Measurements from ENCODE around the gene MICA. TPM values are rescaled to one million over a fixed set of nuclear protein-coding genes. Genes with fewer than 3 reads are reported as not detected.
"Not testable (repeated sequence)": the region's sequence is repeated elsewhere in the genome, so short reads cannot be mapped to it uniquely, and the experiment has no call there.

Gene MICA
- total RNA-seq, 2 donors from 2014 or later = 16.5 to 20.5 TPM

DNA sequence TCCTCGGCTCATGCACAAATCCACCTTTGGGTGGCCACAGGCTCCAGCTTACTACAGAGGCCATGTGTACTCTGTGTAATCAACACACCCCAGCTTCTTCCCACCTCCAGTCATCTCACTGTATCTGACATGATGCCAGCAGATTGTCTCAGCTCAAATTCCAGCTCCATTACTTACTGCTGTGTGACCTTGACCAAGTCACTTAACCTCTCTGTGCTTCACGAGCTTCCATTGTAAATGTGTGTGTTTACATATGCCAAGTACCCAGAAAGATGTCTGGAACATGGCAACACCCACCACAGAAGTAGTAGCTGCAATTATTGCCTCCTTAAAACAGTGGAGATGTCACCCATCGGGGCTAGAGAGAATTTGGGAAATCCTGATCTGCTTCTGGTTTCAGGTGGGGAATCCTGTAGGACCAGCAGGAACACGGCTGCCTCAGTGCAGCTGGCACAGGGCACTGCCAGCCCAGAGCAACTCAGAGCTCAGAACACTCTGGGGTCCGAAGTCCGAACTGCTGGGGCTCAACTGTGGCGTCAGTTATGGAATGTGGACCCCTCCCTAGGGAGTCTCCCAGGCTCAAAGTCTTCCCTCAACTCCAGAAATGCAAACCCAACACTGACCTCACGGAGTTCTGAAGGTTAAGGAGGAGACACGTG is 25.2 kb upstream of the MICA start:
- no peak for DNase-seq (ENCODE audit: low spot score)
- intact Hi-C loops (cut with DNase I) = no loop called here

DNA sequence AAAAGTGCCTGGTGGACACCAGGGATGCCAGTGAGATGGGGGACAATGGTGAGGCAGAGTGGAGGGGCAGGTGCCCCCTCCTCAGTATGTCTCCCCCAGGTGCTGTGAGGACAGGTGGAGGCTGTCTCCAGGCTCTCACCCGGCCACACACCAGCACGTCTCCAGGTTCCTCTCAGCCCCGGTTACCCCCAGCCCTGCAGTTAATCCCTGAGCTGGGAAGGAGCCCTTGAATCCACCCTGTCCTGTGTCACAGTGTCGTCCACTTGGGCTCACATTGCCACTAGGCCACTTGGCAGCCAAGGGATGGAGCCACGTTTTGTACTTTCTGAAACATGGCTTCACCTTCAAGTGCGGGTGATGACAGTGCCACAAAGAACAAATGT is 24.7 kb upstream of the MICA start:
- intact Hi-C loops (cut with DNase I) = no loop called here
- DNase-seq (ENCODE audit: low spot score) = no peak

DNA sequence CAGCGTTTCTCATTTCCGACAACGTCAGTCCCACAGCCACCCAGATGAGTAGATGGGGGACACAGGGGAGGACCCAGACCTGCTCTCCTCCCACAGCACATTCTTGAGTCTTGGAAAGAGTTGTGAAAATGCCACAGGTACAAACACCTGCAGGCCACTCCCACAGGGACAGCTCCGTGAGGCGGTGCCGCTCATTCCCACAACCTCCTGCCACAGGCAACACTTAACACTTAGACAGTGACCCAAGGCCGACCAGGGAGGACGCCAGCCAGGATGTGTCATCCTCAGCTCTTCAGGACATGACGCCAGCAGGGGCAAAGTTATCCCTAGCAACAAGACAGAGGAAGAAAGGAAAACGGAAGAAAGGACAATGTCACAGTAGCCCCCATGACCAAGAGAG is 23.5 kb upstream of the MICA start:
- intact Hi-C loops (cut with DNase I) = no loop called here
- DNase-seq (ENCODE audit: low spot score) = no peak

DNA sequence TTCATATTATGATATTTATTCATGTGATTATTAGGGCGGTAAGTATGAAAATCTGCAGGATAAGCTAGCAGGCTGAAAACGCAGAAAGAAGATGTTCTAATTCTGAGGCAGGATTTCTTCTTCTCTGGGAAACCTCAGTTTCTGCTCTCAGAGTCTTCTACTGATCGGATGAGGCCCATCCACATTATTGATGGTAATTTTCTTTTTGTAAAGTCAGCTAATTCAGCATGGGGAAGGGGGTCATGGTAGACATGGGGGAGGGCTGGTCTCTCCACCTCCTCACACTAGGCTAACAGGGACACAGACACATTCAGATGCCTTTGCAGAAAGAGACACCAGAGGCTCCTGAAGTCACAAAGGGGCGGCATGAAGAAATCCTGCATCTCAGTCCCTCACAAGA is 21.7 kb upstream of the MICA start:
- intact Hi-C loops (cut with DNase I) = no loop called here
- no peak for DNase-seq (ENCODE audit: low spot score)

DNA sequence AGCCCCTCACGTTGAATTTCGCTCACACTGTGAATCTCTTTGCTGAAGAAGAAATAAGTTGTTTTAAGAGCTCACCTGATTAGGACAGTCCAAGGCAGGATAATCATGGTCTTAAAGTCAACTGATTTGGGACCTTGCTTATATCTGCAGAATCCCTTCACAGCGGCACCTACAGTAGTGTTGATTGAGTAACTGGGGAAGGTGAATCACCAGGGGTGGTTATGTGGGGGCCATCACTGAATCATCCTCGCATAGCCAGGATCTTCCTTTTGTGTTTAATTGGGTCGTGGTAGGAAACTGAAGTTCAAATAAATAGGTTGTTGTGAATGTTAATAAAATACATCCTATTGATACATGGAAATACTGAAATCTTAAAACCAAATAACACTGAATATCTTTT is 20.2 kb upstream of the MICA start:
- intact Hi-C loops (cut with DNase I) = no loop called here
- DNase-seq (ENCODE audit: low spot score) = no peak

DNA sequence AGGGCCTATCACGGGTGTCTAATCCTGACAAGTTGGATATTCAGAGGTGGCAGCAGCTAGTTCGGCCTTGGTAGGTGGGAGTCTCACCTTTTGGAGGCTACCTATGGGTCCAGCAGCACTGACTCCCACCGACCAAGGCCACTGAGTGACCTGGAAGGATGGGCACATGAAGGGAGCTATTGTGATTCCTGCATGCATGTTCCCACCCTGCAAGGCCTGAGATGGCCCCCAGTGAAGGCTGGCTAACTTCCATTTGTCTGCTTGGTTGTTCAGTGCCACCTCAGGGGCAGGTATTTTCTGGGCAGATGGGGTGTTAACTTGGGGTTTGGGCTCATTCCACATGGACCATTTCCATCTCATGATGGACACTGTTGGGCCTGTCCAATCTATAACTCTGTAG is 18.4 kb upstream of the MICA start:
- intact Hi-C loops (cut with DNase I) = no loop called here
- DNase-seq (ENCODE audit: low spot score) = no peak

DNA sequence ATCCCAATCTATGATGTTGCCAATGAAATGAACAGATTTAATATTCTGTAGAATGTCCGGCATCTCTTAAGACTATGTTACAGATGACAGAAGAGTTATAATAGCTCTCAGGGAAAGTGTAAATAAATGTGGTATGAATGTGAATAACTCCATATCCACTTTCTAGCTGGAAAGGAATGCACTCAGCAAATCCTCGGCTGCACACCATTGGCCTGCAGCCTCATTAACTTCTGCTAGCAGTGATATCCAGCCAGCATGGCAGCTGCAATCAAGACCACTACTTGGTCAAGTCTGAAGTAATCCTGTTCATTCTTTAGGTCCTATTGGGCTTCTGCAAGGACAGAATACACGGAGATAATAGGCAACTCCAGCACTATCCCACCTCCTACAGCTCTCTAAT is 17.3 kb upstream of the MICA start:
- intact Hi-C loops (cut with DNase I) = no loop called here
- DNase-seq (ENCODE audit: low spot score) = no peak

DNA sequence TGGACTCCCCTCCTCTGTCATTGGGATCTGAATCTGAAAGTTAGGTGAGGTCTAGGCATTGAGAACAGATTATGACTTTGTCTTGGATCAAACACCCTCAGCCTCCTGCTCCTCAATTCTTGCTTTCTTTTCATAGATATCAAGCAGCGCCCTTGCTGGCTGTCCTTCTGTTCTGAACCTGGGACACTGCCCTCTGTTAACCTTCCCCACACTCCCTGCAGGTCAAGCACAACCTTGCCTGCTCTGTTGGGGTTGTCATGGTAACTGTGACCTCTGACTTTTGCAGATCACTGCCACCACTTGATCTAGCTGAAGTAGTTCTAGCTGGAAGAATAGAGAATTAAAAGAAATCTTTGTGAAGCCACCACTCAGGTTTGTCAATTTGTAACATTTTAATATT is 16.4 kb upstream of the MICA start:
- intact Hi-C loops (cut with DNase I) = no loop called here
- DNase-seq (ENCODE audit: low spot score) = no peak

DNA sequence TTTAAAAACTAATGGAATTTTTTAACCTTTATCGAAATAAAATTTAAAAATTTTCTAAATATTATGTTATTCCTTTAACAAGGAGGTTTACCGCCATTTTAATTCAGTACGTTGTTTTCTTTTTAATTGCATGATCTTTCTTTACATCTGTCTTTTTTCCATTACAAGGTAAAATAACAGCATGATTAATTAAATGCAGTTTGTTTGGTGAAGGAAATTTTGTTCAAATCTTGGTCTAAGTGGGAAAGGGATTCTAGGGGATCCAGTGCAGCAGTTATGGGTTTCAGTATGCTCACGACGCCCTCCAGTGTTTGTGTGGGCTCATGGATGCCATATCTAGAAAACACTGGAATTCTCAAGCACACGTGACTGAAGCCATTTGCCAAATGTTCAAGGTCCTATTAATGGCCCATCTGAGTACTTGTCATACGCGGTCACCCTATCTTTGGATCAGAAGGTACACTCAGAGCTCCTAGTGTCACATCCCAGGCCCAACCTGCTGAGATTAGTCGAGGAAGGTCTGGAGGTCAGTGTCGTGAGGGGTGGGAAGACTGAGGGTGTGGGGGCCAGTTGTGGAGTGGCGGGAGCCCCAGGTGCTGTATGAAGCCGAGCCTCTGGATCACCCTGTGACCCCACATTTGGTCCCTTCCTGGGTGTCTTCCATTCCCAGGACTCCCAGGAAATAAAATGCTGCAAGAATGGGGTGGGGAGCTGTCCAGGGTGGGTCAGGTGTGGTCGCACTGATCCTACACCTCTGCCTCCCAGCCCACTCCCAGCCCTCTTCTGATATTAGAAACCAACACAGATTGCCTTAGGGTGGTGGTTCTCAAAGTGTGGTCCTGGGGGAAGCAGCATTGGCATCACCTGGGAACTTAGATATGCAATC is 14.2 kb upstream of the MICA start:
- not testable (repeated sequence) for DNase-seq (ENCODE audit: low spot score)

DNA sequence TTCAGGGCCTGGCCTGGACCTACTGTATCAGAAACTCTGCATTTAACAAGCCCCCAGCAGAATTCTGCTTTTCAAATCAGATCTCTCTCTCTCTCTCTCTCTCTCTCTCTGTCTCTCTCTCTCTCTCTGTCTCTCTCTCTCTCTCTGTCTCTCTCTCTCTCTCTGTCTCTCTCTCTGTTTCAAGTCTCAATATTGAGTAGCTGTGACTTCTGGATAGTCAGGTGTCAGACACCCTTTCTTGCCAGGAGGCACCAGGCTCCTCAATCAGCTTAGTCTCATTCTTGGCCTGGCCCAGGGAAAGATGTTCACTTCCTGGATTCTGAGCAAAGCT is 13.6 kb upstream of the MICA start:
- intact Hi-C loops (cut with DNase I) = not testable (repeated sequence)

More for the DNA sequence above, 14.2 kb upstream of the MICA start:
- intact Hi-C loops (cut with DNase I) = not testable (repeated sequence)

DNA sequence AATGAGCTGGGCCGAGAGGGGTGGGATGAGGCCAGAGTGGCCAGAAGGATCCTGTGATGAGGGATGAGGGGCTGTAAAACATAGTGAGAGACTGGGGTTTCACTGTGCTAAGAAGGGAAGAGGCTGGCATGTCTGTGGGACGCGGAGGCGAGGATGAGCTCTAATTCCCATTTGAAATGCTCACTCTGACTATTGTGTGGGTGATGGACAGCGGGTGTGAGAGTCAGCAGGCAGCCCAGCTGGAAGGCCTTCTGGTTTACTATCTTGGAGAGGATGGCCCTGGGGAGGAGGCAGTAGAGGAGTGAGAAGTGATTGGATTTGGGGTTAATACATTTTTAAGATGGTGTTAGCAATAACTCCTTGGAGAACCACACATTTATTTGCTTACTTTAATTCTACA is 9.5 kb upstream of the MICA start:
- intact Hi-C loops (cut with DNase I) = no loop called here
- no peak for DNase-seq (ENCODE audit: low spot score)

More for the DNA sequence above, 13.6 kb upstream of the MICA start:
- DNase-seq (ENCODE audit: low spot score) = not testable (repeated sequence)

DNA sequence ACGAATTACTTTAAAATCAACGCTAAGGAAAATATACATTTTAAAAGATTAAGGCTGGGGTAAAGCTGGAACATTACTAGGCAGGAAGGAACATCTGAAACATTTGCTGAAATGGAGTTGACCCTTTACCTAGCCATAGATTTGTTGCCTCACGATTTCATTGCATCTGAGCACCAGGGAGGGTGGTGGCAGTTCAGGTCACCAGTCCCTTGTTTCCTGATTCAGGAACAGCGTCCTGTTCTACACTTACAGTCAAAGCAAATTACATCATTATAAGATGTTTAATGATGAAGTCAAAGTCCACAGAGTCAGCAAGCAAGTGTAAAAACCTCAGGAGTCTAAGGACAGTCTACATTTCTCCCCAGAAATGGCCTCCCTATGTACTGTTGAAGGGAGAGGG is 9.0 kb upstream of the MICA start:
- intact Hi-C loops (cut with DNase I) = no loop called here
- DNase-seq (ENCODE audit: low spot score) = no peak

DNA sequence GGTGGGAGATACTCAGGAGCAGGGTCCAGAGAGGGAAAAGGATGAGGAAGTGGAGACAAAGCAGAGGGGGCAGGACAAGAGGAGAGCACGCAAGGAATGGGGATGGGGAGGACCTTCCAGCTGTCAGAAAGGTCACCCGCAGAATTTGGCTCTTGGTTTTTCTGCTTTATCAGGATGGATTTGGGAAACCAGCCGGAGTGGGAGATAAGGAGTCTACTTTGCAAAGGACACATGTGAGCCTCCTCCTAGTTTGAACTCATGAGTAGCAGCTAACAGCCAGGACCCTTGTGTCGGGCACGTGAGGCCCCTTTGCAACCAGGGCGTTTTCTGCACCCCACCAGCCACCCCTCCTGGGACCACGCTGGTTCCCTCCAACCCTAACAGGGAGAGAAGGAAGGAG is 7.6 kb upstream of the MICA start:
- no peak for DNase-seq (ENCODE audit: low spot score)
- intact Hi-C loops (cut with DNase I) = loop anchor here (2.0 to 5.0 kb wide), 2 partner anchors 45 to 46 kb away; no protein-coding TSS in a partner anchor

DNA sequence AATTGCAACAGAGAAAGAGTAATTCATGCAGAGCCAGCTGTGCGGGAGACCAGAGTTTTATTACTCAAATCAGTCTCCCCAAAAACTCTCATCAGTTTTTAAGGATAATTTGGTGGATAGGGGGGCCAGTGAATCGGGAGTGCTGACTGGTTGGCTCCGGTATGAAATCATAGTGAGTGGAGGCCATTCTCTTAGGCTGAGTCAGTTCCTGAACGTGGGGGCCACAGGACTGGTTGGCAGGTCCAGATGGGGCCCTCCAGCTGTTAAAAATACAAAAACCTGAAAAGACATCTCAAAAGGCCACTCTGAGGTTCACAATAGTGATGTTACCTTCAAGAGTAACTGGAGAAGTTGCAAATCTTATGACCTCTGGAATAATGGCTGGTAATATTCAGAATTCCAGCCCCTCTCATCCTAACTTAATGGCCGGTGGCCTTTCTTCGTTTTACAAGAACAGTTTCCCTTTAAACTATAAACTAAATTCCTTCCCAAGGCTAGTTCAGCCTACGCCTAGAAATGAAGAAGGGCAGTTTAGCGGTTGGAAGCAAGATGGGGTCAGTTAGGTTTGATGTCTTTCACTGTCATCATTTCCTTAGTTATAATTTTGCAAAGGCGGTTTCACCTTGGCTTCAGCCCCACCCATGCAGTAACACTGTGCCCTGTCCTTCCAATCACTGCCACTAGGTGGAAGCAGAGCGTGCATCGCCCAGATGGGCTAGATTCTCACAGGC is 6.8 kb upstream of the MICA start:
- peak; percentile 94 for DNase-seq (ENCODE audit: low spot score)
- intact Hi-C loops (cut with DNase I) = loop anchor here (2.0 to 5.0 kb wide), 2 partner anchors 44 to 46 kb away; no protein-coding TSS in a partner anchor

DNA sequence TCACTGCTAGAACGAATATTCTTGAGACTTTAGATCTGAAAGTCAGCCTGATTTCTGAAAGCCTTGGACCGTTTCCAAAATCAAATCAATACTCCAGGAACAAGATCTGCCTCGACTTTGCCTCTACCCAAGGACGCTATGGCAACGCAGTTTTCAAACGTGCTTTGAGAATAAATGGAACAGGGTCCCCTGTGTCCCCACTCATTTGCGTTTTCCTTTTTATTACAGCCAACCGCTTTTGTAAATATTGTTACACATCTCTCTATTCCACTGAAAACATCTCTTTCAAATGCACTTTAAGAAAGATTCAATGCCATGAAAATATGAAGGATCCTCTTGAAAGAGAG is 6.3 kb upstream of the MICA start:
- DNase-seq (ENCODE audit: low spot score) = not testable (repeated sequence)
- intact Hi-C loops (cut with DNase I) = loop anchor here (2.0 to 5.0 kb wide), 2 partner anchors 44 to 45 kb away; no protein-coding TSS in a partner anchor

DNA sequence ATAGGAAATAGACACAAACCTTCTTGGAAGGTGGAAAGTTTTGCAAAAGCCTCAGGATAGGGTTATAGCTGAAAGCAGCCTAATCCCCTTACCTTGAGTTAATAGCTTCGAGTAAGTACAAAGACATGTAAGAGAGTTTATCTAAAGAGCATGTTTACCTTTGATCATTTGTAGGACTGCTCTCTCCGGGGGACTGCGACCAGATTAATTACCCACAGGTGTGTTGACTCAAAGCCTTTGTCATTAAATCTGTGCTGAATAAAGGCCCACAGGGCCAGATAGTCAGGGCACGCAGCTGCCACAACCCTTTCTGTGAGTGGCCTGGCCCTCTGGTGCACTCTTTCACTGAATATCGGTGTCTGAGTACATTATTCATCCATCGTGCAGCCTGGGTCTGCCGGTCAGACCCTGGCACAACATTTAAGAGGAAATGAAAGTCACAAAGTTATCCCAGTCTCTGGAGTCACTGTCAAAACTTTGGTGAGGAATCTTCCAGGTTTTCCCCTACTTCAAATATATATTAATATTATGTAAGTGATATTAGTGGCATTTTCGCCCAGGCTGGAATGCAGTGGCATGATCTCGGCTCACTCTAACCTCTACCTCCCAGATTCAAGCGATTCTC is 5.4 kb upstream of the MICA start:
- no peak for DNase-seq (ENCODE audit: low spot score)
- intact Hi-C loops (cut with DNase I) = loop anchor here (2.0 to 5.0 kb wide), 2 partner anchors 43 to 44 kb away; no protein-coding TSS in a partner anchor

DNA sequence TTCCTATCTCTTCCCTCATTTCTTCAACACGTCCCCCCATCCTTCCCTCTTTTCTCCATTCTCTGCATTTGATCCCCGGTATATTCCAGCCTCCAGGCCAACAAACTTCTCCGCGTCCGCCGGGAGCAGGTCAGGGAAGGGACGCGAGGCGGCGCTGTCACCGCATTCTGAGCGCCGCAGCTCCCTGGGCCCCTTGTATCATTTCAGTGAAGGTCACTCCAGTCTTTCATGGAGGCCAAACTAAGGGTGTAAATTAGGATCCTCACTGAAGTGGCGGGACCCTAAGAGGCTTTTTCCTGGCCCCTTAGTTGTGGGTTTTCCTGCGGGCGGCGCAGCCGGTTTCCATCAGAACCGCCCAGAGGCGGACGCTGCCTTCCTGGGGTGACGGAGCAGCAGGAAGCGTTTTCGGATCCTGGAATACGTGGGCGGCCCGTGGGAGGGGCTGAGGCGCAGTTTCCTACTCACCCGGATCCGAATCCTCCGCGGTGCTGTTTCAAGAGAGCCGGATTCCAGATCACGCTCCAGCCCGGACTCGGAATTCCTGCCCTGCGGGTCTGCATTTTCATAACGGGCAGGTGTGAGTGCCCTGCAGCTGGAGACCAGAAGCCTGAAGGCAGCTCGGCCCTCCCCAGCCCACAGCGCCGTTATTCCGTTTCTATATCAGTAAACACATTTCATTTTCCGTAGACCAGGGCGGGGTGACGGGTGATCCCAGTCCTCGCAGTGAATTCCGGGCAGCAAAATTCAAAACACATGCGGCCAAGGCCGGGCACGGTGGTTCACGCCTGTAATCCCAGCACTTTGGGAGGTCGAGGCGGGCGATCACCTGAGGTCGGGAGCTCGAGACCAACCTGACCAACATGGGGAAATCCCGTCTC is 3.6 kb upstream of the MICA start:
- intact Hi-C loops (cut with DNase I) = loop anchor here in 1 of 2 donors (5.0 kb wide), 1 partner anchor 42 kb away; no protein-coding TSS in a partner anchor
- peak; percentile 97 for DNase-seq (ENCODE audit: low spot score)

DNA sequence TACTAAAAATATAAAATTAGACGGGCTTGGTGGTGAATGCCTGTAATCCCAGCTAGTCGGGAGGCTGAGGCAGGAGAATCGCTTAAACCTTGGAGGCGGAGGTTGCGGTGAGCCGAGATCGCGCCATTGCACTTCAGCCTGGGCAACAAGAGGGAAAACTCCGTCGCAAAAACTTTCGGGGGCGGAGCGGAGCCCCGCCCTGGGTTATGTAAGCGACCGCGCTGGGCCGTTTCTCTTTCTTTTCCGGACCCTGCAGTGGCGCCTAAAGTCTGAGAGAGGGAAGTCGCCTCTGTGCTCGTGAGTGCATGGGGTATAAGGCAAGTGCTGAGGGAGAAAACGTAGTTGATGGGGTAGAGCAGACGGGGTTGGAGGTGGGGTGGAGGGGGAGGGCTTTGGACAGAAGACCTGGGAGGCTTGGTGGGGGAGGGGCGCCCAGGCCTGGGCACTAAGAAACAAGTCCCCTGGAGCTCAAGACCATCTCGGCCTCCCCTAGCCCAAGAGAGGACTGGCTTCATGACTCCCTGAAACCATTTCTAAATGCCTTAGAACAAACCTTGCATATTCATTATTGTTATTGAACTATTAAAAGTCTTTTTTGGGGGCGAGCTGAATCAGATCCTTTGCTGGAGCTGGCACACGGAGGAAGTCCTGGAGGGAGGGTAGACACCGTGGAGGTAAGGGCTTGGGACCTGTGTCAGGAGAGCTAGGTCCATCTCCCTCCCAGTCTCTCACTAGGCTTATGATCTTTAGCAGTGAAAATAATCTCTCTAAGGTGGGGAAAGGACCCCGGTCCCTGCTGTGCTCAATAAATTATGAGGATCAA is 2.7 kb upstream of the MICA start:
- peak; percentile 94 for DNase-seq (ENCODE audit: low spot score)
- intact Hi-C loops (cut with DNase I) = no loop called here

Measured in posterior vena cava (tissue), 2 donors.